Esophagus squamous epithelium (tissue), 4 donors: Measurements from ENCODE around the gene XAGE2.

Source experiments
- POLR2A ChIP-seq, 4 donors: fragments of 450-650 bp; IDR thresholded peaks; one replicate each; pipeline ENCODE4 v1.6.1; 2017; ENCODE audit warnings: antibody characterized with exemption in 4 of 4, mild to moderate bottlenecking in 4 of 4, moderate library complexity in 3 of 4
- TF ChIP-seq, protein P1 (sequence below), 6 experiments: fragments of 450-650 bp in 4 of 6; fragments of 200-600 bp in 2 of 6; sonication (generic) in 2 of 6; IDR thresholded peaks; one replicate each; pipeline ENCODE4 v1.5.1; 2016 to 2019; ENCODE audit warnings: antibody characterized with exemption in 6 of 6, mild to moderate bottlenecking in 4 of 6, moderate library complexity in 4 of 6

DNA sequence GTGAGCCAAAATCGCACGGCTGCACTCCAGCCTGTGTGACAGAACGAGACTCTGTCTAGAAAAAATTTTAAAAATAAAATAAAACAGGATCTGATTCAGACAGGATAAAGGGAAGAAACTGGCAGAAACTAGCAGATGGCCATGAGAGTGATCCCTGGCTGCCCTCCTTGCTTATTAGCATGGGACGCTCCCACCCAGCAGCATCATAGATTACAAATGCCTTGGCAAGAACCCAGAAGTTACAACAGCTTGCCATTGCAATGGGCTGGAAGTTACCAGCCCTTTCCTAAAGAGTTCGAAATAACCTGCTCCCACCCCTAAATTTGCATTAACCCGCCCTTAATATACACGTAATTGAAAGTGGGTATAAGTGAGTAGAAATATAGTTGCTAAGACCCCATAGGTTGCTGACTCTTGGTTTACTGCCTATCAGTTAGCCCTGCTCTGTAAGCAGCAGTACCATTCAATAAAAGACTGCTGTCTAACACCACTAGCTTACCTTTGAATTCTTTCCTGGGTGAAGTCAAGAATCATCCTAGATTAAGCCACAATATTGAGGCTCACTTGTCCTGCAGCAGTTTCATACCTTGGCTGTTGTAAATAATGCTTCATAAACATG is 9.1 kb upstream of the XAGE2 start:
- TF ChIP-seq POLR2A (IDR thresholded peaks at IDR 0.05) = no peak
- TF ChIP-seq, protein P1, sequence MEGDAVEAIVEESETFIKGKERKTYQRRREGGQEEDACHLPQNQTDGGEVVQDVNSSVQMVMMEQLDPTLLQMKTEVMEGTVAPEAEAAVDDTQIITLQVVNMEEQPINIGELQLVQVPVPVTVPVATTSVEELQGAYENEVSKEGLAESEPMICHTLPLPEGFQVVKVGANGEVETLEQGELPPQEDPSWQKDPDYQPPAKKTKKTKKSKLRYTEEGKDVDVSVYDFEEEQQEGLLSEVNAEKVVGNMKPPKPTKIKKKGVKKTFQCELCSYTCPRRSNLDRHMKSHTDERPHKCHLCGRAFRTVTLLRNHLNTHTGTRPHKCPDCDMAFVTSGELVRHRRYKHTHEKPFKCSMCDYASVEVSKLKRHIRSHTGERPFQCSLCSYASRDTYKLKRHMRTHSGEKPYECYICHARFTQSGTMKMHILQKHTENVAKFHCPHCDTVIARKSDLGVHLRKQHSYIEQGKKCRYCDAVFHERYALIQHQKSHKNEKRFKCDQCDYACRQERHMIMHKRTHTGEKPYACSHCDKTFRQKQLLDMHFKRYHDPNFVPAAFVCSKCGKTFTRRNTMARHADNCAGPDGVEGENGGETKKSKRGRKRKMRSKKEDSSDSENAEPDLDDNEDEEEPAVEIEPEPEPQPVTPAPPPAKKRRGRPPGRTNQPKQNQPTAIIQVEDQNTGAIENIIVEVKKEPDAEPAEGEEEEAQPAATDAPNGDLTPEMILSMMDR (IDR thresholded peaks at IDR 0.05) = no peak
